Neural progenitor cell (in vitro differentiated cells): ENCODE results near the gene GUCA2A.

ENCODE experiments used
- EZH2 ChIP-seq: fragments of 200-600 bp; sonication (generic); IDR thresholded peaks from 2 replicates; pipeline ENCODE4 v1.6.1; 2017; ENCODE audit warnings: antibody characterized with exemption, mild to moderate bottlenecking, moderate library complexity
- EZH2phosphoT487 ChIP-seq: fragments of 200-600 bp; sonication (generic); IDR thresholded peaks from 2 replicates; pipeline ENCODE4 v1.6.1; 2017; ENCODE audit warnings: antibody characterized with exemption
- TF ChIP-seq, protein P1 (sequence below): fragments of 200-600 bp; sonication (generic); IDR thresholded peaks from 2 replicates; pipeline ENCODE4 v1.5.1; 2017; ENCODE audit warnings: antibody characterized with exemption, mild to moderate bottlenecking

DNA sequence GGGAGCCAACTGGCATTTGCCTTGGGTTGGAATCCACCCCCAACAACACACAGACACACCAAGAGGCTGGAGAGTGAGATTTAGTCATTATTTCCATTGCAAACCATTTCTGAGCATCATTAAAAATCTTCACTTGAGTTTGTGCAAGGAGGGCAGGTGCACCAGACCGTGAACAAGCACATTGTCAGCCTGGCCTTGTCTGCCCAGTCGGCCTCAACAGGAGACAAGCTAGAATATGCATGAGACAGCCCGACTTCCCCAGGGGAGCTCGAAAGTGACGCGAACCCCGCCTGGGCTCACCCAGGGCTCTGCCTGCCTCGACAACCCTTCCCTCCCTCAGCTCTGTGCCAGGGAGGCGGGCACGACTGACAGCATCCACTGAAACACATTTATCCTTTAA, 26.8 kb downstream of the GUCA2A start:
- TF ChIP-seq, protein P1, sequence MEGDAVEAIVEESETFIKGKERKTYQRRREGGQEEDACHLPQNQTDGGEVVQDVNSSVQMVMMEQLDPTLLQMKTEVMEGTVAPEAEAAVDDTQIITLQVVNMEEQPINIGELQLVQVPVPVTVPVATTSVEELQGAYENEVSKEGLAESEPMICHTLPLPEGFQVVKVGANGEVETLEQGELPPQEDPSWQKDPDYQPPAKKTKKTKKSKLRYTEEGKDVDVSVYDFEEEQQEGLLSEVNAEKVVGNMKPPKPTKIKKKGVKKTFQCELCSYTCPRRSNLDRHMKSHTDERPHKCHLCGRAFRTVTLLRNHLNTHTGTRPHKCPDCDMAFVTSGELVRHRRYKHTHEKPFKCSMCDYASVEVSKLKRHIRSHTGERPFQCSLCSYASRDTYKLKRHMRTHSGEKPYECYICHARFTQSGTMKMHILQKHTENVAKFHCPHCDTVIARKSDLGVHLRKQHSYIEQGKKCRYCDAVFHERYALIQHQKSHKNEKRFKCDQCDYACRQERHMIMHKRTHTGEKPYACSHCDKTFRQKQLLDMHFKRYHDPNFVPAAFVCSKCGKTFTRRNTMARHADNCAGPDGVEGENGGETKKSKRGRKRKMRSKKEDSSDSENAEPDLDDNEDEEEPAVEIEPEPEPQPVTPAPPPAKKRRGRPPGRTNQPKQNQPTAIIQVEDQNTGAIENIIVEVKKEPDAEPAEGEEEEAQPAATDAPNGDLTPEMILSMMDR = no peak
- TF ChIP-seq EZH2phosphoT487 (no peak), EZH2 (no peak)
